Cardiac muscle cell (in vitro differentiated cells and primary cell): ENCODE results near the gene DPF3. TPM values are rescaled to one million over a fixed set of nuclear protein-coding genes. Genes with fewer than 3 reads are reported as not detected.

Source experiments
- DNase-seq, 2 donors: peaks; one replicate each; pipeline versions ENCODE4 v3.0.0 to v3.0.0-alpha.2; 2010 to 2017; ENCODE audit warnings: low read depth in 1 of 2, low spot score in 1 of 2
- H3K27ac ChIP-seq: fragments of 200-600 bp; sonication (generic); 2 replicates; pipeline ENCODE4 v1.5.1; 2016
- H3K27me3 ChIP-seq: fragments of 200-600 bp; sonication (generic); 2 replicates; pipeline ENCODE4 v1.6.0; 2016; ENCODE audit warnings: control low read depth
- H3K36me3 ChIP-seq: fragments of 200-600 bp; sonication (generic); 2 replicates; pipeline ENCODE4 v1.5.1; 2016; ENCODE audit warnings: control low read depth
- H3K4me1 ChIP-seq: fragments of 200-600 bp; sonication (generic); 2 replicates; pipeline ENCODE4 v1.8.1; 2017; ENCODE audit warnings: low read depth, mild to moderate bottlenecking, mixed run types
- H3K4me3 ChIP-seq: fragments of 200-600 bp; sonication (generic); 2 replicates; pipeline ENCODE4 v1.5.1; 2016; ENCODE audit warnings: mild to moderate bottlenecking
- H3K9me3 ChIP-seq: fragments of 200-600 bp; sonication (generic); 2 replicates; pipeline ENCODE4 v1.5.1; 2017; ENCODE audit warnings: low read depth, mild to moderate bottlenecking, control low read depth
- CTCF ChIP-seq: IDR thresholded peaks from 2 replicates; pipeline ENCODE4 v1.5.1; 2012; ENCODE audit warnings: low read depth, mild to moderate bottlenecking, low read length
- polyA plus RNA-seq: library from polyadenylated mRNA; unstranded; fragments of >200 nt; fragmentation: Nextera tagmentation; extraction: Ambion mirVana; gene quantifications from 2 replicates; pipeline ENCODE4 v1.2.1, GENCODE V29; 2016
- total RNA-seq: library from RNA; depleted of rRNA; stranded (reverse); fragments of >200 nt; gene quantifications from 2 replicates; pipeline ENCODE4 v1.2.3, GENCODE V29; 2016

Gene DPF3
- total and polyA plus RNA-seq, 2 experiments from 2014 or later: 25.9 to 84.8 TPM

- Histone ChIP-seq H3K9me3 (no peaks in the 10 kb centered on the region), H3K27ac (no peak overlapping the region), H3K27me3 (no peaks in the 10 kb centered on the region), H3K36me3 (no peaks in the 10 kb centered on the region), H3K4me1 (no peaks in the 10 kb centered on the region), H3K4me3 (no peak overlapping the region)
- TF ChIP-seq CTCF: no peak
- DNase-seq: no peak
Observed at GRCh38 chr14:72849222-72849621, 44.7 kb downstream of the DPF3 start.

GRCh38 chr14:72847721-72848120 lies 46.2 kb downstream of the DPF3 start:
- DNase-seq: no peak
- H3K27me3 ChIP-seq: no peaks in the 10 kb centered on the region
- no peak for TF ChIP-seq CTCF
- no peaks in the 10 kb centered on the region for H3K4me1 ChIP-seq
- no peaks in the 10 kb centered on the region for H3K36me3 ChIP-seq
- no peaks in the 10 kb centered on the region for H3K9me3 ChIP-seq
- H3K4me3 ChIP-seq: no peak overlapping the region
- no peak overlapping the region for H3K27ac ChIP-seq

- no peak for DNase-seq
- no peaks in the 10 kb centered on the region for H3K27me3 ChIP-seq
- H3K9me3 ChIP-seq: no peaks in the 10 kb centered on the region
- H3K4me3 ChIP-seq: no peak overlapping the region
- H3K36me3 ChIP-seq: no peaks in the 10 kb centered on the region
- no peaks in the 10 kb centered on the region for H3K4me1 ChIP-seq
- H3K27ac ChIP-seq: no peak overlapping the region
- no peak for TF ChIP-seq CTCF
Observed at GRCh38 chr14:72845683-72846082, 48.2 kb downstream of the DPF3 start.

GRCh38 chr14:72845196-72845595 lies 48.7 kb downstream of the DPF3 start:
- no peak for TF ChIP-seq CTCF
- no peak for DNase-seq
- no peaks in the 10 kb centered on the region for H3K9me3 ChIP-seq
- no peaks in the 10 kb centered on the region for H3K4me1 ChIP-seq
- H3K27me3 ChIP-seq: no peaks in the 10 kb centered on the region
- H3K36me3 ChIP-seq: no peaks in the 10 kb centered on the region
- H3K4me3 ChIP-seq: no peak overlapping the region
- no peak overlapping the region for H3K27ac ChIP-seq

GRCh38 chr14:72844524-72844923 lies 49.4 kb downstream of the DPF3 start:
- no peaks in the 10 kb centered on the region for H3K36me3 ChIP-seq
- H3K27me3 ChIP-seq: no peaks in the 10 kb centered on the region
- DNase-seq: no peak
- no peaks in the 10 kb centered on the region for H3K4me1 ChIP-seq
- H3K27ac ChIP-seq: no peak overlapping the region
- H3K4me3 ChIP-seq: no peak overlapping the region
- no peak for TF ChIP-seq CTCF
- H3K9me3 ChIP-seq: no peaks in the 10 kb centered on the region
